OCI-LY7 (cell line): ENCODE data around the gene STRBP. TPM values are rescaled to one million over a fixed set of nuclear protein-coding genes. Genes with fewer than 3 reads are reported as not detected.
A peak's percentile ranks its signal among the peaks of the same experiment; 100 is the strongest.

ENCODE experiments used
- BruUV-seq: library from RNA; stranded (reverse); fragments of 400-500 nt; replicated peaks from 2 replicates; lab custom pipeline; 2021; lab: Mats Ljungman, UMichigan
- CTCF ChIA-PET: fragments of 300-600 bp; sonication (Branson Sonifier 250); formaldehyde crosslinking; loops from one replicate; lab custom pipeline; 2022; ENCODE audit warnings: antibody characterized with exemption; ENCODE audit not compliant: unreplicated experiment; lab: Charles Lee
- POLR2A ChIA-PET: fragments of 300-600 bp; sonication (Branson Sonifier 250); formaldehyde crosslinking; loops from one replicate; lab custom pipeline; 2022; ENCODE audit warnings: antibody characterized with exemption; lab: Charles Lee
- DNase-seq: peaks from one replicate; pipeline ENCODE4 v3.0.0-alpha.2; 2015; ENCODE audit warnings: low spot score
- H2AFZ ChIP-seq: fragments of 200-600 bp; sonication (generic), shearing (Covaris generic); 2 replicates; pipeline ENCODE4 v1.6.1; 2014; ENCODE audit warnings: mild to moderate bottlenecking, antibody characterized with exemption, low read length, moderate library complexity
- H3K27ac ChIP-seq: fragments of 200-600 bp; sonication (generic); 2 replicates; pipeline ENCODE4 v1.5.1; 2014; ENCODE audit warnings: mixed run types, low read depth, mild to moderate bottlenecking, moderate library complexity, low read length, inconsistent platforms; ENCODE audit not compliant: poor library complexity, severe bottlenecking
- H3K36me3 ChIP-seq: fragments of 200-600 bp; sonication (generic); 2 replicates; pipeline ENCODE4 v1.6.1; 2014; ENCODE audit warnings: mild to moderate bottlenecking, antibody characterized with exemption, low read length, moderate library complexity, mixed read lengths; ENCODE audit not compliant: insufficient read depth
- H3K4me1 ChIP-seq: fragments of 200-600 bp; sonication (generic); 2 replicates; pipeline ENCODE4 v1.5.1; 2014; ENCODE audit warnings: mild to moderate bottlenecking, low read length; ENCODE audit not compliant: insufficient read depth, poor library complexity, severe bottlenecking
- H3K4me2 ChIP-seq: fragments of 200-600 bp; sonication (generic); 2 replicates; pipeline ENCODE4 v1.6.1; 2014; ENCODE audit warnings: mild to moderate bottlenecking, low read length
- H3K4me3 ChIP-seq: fragments of 200-600 bp; sonication (generic); 2 replicates; pipeline ENCODE4 v1.5.1; 2014; ENCODE audit warnings: mild to moderate bottlenecking, low read depth, low read length; ENCODE audit not compliant: poor library complexity, severe bottlenecking
- H3K79me2 ChIP-seq: fragments of 200-600 bp; sonication (generic); 2 replicates; pipeline ENCODE4 v1.6.1; 2016; ENCODE audit warnings: low read depth, mild to moderate bottlenecking, low read length, moderate library complexity, mixed read lengths; ENCODE audit not compliant: insufficient read depth
- H3K9me2 ChIP-seq: fragments of 200-600 bp; sonication (generic); 2 replicates; pipeline ENCODE4 v1.6.1; 2016; ENCODE audit warnings: mild to moderate bottlenecking, low read length, mixed read lengths; ENCODE audit not compliant: insufficient read depth
- H3K9me3 ChIP-seq: fragments of 200-600 bp; sonication (generic); 2 replicates; pipeline ENCODE4 v1.6.1; 2014; ENCODE audit warnings: mild to moderate bottlenecking, mixed run types, low read length, mixed read lengths
- H4K20me1 ChIP-seq: fragments of 200-600 bp; sonication (generic); 2 replicates; pipeline ENCODE4 v1.6.1; 2014; ENCODE audit warnings: mild to moderate bottlenecking, antibody characterized with exemption, low read length, moderate library complexity, mixed read lengths; ENCODE audit not compliant: insufficient read depth
- EZH2phosphoT487 ChIP-seq: fragments of 200-600 bp; sonication (generic); IDR thresholded peaks from 2 replicates; pipeline ENCODE4 v1.6.1; 2018; ENCODE audit warnings: low read depth, borderline replicate concordance, mild to moderate bottlenecking, mixed run types, antibody characterized with exemption, low read length, moderate library complexity, mixed read lengths
- intact Hi-C: fragments of 100-400 bp; cut with micrococcal nuclease; formaldehyde crosslinking; loops from one replicate; pipeline ENCODE4 v1.10.0; 2022; ENCODE audit not compliant: unreplicated experiment
- total RNA-seq, 2 experiments: library from RNA; depleted of rRNA in 1 of 2; stranded (reverse); fragments of >200 nt in 1 of 2; shearing (Covaris generic) in 1 of 2; gene quantifications; 2 replicates each; pipeline ENCODE4 v1.2.3, GENCODE V29; 2014 to 2022
- TF ChIP-seq, protein P1 (sequence below): fragments of 200-600 bp; sonication (generic); conservative IDR thresholded peaks from 2 replicates; pipeline ENCODE4 v1.5.1; 2014; ENCODE audit warnings: mild to moderate bottlenecking, antibody characterized with exemption, low read length, moderate library complexity, mixed read lengths

The STRBP gene
- total RNA-seq, 2 experiments from 2014 or later = 82.8 to 179 TPM

GRCh38 chr9:123174887-123175518 is 93.4 kb downstream of the STRBP start:
- CTCF ChIA-PET = no interaction called here
- H3K4me1 ChIP-seq = peaks cover 99% of the 10 kb centered on the region
- H3K4me2 ChIP-seq = peak overlapping the region; percentile 81

GRCh38 chr9:123174079-123174478 is 94.3 kb downstream of the STRBP start:
- Histone ChIP-seq H3K4me2 (peak overlapping the region; percentile 81), H3K4me1 (peaks cover 99% of the 10 kb centered on the region), H2AFZ (no peak overlapping the region), H3K79me2 (peaks cover 71% of the 10 kb centered on the region; the same call in 1 of the 2 replicates), H3K36me3 (peaks cover 54% of the 10 kb centered on the region), H3K4me3 (peak overlapping the region; percentile 55), H3K9me3 (no peaks in the 10 kb centered on the region), H3K27ac (peak overlapping the region; percentile 99), H4K20me1 (no peaks in the 10 kb centered on the region), H3K9me2 (no peaks in the 10 kb centered on the region)
- intact Hi-C loops = loop anchor here (1.0 to 2.0 kb wide), 4 partner anchors 51 to 165 kb away; partner anchors contain the start of gene STRBP
- ChIA-PET CTCF (no interaction called here), POLR2A (interaction anchor here (0.6 to 3.5 kb wide), 9 partner anchors 7 to 165 kb away, joined by 3 to 21 read pairs (median 4); no protein-coding TSS in a partner anchor)
- BruUV-seq = no TSS peak
- DNase-seq = peak; percentile 73
- no peak for TF ChIP-seq EZH2phosphoT487
- TF ChIP-seq, protein P1, sequence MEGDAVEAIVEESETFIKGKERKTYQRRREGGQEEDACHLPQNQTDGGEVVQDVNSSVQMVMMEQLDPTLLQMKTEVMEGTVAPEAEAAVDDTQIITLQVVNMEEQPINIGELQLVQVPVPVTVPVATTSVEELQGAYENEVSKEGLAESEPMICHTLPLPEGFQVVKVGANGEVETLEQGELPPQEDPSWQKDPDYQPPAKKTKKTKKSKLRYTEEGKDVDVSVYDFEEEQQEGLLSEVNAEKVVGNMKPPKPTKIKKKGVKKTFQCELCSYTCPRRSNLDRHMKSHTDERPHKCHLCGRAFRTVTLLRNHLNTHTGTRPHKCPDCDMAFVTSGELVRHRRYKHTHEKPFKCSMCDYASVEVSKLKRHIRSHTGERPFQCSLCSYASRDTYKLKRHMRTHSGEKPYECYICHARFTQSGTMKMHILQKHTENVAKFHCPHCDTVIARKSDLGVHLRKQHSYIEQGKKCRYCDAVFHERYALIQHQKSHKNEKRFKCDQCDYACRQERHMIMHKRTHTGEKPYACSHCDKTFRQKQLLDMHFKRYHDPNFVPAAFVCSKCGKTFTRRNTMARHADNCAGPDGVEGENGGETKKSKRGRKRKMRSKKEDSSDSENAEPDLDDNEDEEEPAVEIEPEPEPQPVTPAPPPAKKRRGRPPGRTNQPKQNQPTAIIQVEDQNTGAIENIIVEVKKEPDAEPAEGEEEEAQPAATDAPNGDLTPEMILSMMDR = no peak

More at GRCh38 chr9:123174887-123175518, 93.4 kb downstream of the STRBP start:
- Histone ChIP-seq H3K27ac (peak overlapping the region; percentile 99), H4K20me1 (no peaks in the 10 kb centered on the region), H3K9me2 (no peaks in the 10 kb centered on the region), H3K9me3 (no peaks in the 10 kb centered on the region), H3K79me2 (peaks cover 66% of the 10 kb centered on the region; the same call in 1 of the 2 replicates), H3K36me3 (peaks cover 58% of the 10 kb centered on the region), H3K4me3 (peak overlapping the region; percentile 55), H2AFZ (no peak overlapping the region)
- intact Hi-C loops = loop anchor here (1.0 to 5.0 kb wide), 5 partner anchors 50 to 273 kb away; partner anchors contain the start of gene STRBP
- no peak for TF ChIP-seq EZH2phosphoT487
- TF ChIP-seq, protein P1 = no peak
- POLR2A ChIA-PET = interaction anchor here (0.8 to 3.5 kb wide), 11 partner anchors 8 to 167 kb away, joined by 3 to 21 read pairs (median 4); no protein-coding TSS in a partner anchor
- TSS peak; percentile 84 for BruUV-seq
- DNase-seq = peak; percentile 93

GRCh38 chr9:123169926-123170325 is 98.5 kb downstream of the STRBP start:
- no peak for TF ChIP-seq EZH2phosphoT487
- TF ChIP-seq, protein P1 = no peak
- intact Hi-C loops = no loop called here
- Histone ChIP-seq H3K4me3 (peak overlapping the region; percentile 30), H3K79me2 (peaks cover 67% of the 10 kb centered on the region; the same call in 1 of the 2 replicates), H3K9me2 (no peaks in the 10 kb centered on the region), H3K36me3 (peaks cover 31% of the 10 kb centered on the region), H2AFZ (no peak overlapping the region), H3K27ac (peak overlapping the region; percentile 99), H3K4me2 (peak overlapping the region; percentile 63), H4K20me1 (no peaks in the 10 kb centered on the region), H3K4me1 (peaks cover 99% of the 10 kb centered on the region), H3K9me3 (no peaks in the 10 kb centered on the region)
- POLR2A ChIA-PET = interaction anchor here (0.5 to 3.1 kb wide), 4 partner anchors 9 to 82 kb away, joined by 3 to 10 read pairs (median 4); no protein-coding TSS in a partner anchor
- CTCF ChIA-PET = no interaction called here
- DNase-seq = peak; percentile 25
- BruUV-seq = no TSS peak
